Activated T-cell treated with anti-CD3 and anti-CD28 coated beads for 24 hours (primary cell): Measurements from ENCODE around the gene SLC25A47.
A peak's percentile ranks its signal among the peaks of the same experiment; 100 is the strongest.
"Not testable (repeated sequence)": the region's sequence is repeated elsewhere in the genome, so short reads cannot be mapped to it uniquely, and the experiment has no call there.

Experiments
- DNase-seq: peaks from one replicate; pipeline ENCODE4 v3.0.0-alpha.2; 2020; ENCODE audit warnings: low read depth

SLC25A47 gene

DNA sequence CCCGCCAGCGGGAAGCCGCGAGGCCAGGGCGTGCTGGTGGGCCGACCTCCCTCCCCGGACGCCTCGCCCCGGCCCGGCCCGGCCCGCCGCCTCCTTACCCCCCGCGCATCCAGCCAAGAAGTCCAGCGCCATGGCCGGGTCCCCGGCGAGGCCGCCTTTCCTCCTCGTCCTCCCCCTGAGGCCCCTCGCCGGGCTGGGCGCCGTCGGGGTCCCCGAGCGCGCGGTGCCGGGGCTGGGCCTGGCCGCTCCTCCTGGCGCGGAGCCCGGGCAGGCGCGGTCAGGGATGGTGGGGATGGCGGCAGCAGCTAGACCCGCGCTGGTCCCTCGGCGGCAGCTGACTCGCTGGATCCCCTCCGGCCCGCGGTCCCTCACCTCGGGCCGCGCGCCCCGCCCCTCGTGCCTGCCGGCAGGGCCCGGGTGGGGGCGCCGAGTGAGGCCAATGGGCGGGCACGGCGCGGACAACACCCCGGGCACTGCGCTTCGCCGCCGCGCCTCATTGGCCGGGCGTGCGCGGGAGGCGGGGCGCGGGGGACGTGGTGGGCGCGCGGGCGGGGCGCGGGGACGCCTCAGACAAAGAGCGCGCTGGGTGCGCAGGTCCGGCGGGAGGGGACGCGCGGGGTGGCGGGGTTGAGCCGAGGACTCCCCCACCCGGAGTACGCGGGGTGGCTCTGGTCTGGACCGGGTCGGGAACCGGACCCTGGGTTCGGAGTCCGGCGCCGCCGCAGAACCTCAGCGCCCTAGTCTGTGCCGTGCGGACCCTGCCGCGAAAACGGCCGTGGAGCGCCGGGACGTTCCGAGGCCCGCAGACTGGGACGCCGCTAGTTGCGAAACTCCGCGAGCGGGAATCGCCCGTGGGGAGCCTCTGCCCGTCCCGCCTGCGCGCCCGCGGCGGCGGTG, 16.8 kb upstream of the SLC25A47 start, which contains the start of gene SLC25A29:
SLC25A29 (minus strand) TSS at position 344 of the 897 bp plus-strand sequence; CDS start at position 132, 212 bp downstream.
- DNase-seq = peak; percentile 70

DNA sequence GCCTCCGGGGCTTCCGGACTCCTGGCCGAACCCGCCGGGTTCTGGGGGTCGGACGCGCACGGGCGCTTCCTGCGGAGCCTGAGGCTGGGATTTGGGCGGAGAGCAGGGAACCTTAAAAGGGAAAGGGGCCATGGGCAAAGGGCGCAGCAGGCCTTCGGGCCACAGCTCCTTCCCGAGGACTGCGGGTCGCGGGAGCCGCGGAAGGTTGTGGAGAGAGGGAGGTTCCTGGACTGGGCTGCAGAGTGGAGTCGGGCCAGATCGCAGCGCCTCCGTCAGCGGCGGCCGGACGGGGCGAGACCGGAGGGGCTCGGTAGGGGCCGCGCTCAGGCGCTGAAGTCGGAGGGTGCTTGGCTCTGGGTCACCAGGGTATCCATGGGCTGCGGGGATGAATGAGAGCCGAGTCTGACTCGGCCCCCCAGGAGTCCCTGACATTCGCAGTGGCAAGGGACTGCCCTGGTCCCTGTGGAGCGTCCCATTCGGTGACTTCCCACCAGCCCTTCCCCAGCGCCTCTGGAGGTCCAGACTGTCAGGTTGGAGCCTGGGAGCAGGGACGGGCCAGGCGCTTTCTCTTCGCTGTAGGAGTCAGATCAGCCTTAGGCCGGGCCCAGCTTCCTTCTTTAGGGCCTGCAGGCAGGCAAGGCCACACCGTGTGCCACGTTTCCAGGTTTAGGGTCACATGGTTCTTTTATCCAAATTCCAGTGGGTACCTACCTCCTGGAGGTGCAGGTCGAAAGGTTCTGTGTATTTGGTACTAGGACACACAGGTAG, 16.0 kb upstream of the SLC25A47 start:
- DNase-seq = no peak

DNA sequence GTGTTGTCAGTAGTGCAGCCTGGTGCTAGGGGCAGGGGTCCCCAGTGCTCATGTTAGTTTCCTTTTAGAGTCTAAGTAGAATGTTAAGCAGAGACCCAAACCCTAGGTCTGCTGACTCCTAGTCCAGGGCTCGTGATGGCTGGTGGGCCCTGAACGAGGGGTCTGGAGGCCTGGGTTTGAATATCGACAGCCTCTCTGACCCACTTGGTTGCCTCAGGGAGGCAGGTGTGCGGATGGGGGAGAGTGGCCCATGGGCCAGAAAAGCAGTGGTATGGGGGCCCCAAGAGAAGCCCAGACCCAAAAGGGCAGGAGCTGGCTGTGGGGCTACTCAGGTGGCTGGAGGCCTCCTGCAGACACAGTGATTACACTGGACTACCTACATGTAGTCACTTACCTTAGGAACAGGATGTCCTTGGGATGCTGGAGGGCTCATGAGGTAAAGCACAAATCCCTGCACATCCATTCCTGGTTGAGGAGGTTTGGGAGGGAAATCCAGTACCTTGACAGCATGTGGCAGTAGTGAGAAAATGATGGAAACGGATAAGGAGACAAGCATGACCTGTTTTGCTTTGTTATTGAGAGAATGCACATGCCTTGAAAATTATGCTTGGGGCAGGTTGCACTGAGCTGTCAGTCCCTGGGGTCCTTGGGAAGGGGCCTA, 15.2 kb upstream of the SLC25A47 start:
- DNase-seq = no peak

DNA sequence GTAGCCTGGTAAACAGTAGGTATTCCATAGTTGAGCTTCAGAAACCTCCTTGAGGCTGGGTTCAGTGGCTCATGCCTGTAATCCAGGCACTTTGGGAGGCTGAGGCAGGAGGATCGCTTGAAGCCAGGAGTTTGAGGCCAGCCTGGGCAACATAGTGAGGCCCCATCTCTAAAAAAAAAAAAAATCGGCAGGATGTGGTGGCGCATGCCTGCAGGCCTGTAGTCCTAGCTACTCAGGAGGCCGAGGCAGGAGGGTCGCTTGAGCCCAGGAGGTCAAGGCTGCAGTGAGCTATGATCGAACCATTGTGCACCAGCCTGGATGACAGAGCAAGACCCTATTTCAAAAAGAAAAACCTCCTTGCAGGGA, 14.7 kb upstream of the SLC25A47 start:
- DNase-seq = not testable (repeated sequence)

DNA sequence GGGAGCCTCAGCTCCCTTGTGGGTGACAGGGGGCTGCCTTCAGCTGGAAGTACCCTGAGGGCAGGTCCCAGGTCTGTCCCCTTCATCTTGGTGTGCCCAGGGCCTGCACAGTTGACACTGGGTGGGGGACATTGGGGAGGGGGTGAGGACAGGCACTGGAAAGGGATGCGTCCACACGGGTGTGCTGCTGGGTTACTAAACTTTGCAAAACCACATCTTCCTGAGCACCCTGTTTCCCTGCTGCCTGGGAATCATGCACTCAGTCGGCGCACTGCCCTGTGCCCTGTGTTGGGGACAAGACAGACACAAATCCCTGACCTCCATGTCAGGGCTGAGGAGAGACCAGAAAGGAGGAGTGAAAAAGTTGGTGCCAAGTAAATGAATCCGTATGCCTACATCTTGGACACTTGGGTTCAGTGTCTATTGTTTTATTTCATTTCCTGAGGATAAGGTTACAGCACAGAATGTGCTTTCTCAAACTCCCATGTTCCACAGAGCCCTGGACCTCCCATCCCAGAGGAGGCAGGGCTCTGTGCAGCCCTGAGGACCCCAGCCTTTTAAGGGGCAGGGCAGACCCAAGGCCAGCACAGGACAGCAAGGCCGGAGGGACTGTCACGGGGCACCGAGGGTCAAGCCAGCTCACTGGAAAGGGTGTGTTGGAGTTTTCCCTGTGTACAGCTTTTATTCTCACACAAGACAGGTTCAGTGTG, 14.0 kb upstream of the SLC25A47 start:
- DNase-seq = no peak

DNA sequence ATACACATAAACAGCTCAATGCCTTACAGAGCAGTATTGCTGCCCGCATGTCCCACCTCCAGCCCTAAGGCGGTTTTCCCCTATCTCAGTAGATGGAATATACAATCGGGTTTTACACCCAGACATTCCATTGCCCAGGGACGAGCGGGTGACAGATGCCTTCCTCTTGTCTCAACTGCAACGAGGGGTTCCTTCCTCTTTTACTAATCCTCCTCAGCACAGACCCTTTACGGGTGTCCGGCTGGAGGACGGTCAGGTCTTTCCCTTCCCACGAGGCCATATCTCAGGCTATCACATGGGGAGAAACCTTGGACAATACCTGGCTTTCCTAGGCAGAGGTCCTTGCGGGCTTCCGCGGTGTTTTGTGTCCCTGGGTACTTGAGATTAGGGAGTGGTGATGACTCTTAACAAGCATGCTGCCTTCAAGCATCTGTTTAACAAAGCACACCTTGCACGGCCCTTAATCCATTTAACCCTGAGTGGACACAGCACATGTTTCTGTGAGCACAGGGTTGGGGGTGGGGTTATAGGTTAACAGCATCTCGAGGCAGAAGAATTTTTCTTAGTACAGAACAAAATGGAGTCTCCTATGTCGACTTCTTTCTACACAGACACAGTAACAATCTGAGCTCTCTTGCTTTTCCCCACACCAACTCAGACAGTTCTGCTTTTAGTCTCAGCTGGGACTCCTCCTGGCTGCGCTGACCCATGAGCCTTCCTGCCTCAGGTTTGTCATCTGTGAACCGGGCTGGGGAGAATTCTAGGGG, 10.8 kb upstream of the SLC25A47 start:
- DNase-seq = not testable (repeated sequence)

DNA sequence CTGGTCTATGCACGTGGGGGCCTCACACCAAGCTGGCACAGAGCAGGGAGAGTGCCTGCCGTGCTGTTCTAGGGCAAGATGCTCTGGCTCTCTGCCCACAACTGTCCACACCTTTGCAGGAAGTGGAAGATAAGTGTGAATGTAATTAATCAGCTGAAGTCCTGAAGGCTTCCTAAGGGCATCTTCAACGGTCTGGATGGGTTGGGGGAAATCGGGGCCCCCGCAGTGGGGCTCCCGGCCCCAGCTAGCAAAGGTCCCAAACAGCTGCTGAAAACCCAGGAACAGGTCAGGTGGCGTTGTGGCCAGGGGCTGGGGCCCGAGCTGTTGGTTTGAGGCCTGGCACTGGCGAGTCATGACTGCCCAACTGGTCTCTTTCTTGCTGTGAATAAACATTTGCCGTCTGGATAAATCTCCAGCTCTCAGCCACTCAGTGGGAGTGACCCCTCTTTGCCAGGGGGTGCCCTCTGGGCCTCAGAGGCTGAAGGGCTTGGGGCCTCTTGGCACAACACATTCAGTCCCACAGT, 10.2 kb upstream of the SLC25A47 start:
- no peak for DNase-seq

DNA sequence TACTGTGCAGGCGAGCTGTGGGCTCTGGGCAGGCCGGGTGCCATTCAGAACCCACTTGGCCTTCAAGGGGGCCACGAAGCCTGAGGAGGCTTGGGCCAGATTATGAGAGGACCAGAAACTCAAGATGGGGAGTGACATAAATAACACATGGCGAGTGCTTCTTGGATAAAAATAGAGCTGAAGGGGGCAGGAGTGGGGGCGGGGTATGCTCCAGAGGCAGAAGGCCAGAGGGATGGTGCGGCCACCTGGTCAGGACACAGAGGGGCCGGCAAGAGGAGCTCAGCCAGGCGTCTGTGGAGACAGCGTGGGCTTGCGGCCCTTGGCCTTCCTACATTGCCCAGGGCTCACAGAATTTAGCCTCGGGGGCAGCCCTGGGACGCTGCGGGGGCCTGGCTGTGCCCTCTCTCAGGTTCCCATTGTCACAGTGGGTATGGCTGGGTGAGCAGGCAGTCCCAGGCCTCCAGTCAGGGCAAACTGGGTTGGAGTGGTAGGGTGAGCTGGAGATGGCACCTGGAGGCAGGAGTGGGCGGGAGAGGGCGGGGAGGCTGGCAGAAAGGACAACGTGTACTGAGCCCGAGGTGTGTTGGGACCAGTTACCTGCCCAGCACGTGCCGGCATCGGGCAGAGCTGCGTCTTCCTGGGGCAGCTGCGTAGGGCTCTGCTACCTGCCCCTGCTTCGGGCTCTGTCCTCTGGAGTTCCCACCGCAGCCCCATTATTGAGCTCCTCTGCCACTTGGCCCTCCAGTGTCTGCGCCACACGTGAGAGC, 9.5 kb upstream of the SLC25A47 start:
- DNase-seq = no peak

DNA sequence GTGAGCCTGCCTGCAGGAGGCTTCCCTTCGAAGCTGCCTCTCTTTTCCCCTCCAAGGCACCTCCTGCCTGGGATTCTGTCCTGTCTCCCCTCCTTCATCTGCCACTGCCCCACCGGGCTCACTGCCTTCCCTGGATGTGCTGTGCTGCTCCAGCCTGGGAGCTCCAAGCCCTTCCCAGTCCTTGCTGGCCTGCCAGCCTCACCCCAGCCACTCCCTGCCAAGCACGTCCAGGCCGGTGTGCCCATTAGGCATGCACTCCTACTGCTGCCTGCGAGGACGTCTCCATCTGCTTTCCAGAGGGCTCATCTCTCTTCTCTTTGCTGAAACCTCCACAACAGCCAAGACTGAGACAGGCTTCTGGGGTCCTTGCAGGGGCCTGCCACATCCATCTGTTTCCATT, 8.4 kb upstream of the SLC25A47 start:
- DNase-seq = no peak

DNA sequence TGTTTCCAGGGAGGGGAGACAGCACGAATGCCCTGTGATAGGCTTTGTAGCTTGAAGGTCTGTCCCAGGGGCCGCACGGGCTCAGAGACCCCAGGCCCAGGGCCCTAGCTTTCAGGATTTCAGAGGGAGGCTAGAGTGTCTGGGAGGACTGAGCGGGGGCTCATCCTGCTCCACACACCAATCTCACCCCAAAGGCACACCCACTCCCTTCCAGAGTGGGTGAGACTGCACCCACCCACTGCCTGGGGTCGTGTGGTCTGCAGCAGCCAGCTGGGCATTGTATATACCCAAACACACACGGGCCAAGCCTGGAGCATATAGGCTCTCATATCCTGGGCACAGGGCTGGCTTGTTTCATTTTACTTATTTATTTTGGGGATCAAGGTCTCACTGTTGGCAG, 5.8 kb upstream of the SLC25A47 start:
- no peak for DNase-seq

DNA sequence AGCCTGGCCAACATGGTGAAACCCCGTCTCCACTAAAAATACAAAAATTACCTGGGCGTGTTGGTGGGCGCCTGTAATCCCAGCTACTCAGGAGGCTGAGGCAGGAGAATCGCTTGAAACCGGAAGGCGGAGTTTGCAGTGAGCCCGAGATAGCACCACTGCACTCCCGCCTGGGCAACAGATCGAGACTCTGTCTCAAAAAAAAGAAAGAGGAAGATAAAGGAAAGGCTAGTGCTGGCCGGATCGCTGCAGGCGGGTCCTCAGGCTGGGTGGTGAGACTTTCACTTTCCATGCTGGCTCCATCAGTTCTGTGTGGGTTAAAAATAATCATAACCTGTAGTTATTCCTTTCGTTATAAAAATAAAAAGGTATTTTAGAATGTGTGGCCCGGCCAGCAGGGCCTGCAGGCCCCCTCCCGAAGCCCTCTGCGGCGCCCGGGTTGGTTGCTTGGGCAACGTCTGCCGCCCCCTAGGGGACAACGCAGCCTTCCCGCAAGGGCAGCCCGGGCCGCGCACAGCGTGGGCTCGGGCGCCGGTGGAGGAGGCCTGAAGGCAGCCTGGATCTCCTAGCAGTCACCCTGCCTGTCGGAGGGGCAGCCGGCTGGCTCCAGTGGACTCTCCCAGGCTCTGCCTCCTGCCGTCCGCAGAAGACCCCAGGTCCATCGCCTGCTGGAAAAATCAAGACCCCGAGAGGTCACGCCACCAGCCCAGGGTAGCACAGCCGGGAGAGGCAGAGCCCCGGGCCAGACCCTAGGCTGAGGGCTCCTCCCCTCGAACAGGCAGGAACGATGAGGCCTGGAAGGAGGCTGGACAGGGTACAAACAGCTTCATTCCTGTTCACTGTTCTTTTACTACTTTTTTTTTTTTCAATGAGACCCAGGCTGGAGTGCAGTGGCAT, 5.0 kb upstream of the SLC25A47 start:
- peak; percentile 52 for DNase-seq

DNA sequence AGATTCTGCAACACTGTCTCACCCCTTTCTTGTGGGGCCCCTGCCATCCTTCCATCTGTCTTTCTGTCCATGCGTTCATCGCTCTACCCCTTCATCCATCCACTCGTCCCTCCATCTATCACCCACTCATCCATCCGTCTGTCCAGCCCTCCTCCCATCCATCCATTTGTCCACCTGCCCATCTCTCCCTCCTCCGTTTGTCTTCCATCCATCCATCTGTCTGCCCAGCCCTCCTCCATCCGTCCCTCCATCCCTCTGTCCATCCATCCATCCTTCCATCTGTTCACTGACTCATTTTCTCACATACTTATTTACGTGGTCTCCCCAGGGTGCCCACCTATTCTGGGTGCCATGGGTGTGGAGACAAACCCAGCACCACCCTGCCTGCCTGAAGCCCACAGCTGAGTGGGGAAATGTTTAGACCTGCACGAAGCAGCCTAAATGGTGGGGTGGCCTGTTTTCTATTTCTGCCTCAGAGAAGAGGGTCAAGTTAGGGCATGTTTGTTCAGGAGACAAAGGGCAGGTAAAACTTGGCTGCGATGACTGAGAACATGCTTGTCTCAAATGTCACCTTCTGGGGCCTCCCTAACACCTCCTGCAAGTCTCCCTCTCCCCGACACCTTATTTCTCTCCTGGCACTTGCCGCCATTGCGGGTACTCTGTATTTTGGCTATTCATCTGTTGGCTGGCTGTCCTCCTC, 2.8 kb upstream of the SLC25A47 start:
- no peak for DNase-seq

DNA sequence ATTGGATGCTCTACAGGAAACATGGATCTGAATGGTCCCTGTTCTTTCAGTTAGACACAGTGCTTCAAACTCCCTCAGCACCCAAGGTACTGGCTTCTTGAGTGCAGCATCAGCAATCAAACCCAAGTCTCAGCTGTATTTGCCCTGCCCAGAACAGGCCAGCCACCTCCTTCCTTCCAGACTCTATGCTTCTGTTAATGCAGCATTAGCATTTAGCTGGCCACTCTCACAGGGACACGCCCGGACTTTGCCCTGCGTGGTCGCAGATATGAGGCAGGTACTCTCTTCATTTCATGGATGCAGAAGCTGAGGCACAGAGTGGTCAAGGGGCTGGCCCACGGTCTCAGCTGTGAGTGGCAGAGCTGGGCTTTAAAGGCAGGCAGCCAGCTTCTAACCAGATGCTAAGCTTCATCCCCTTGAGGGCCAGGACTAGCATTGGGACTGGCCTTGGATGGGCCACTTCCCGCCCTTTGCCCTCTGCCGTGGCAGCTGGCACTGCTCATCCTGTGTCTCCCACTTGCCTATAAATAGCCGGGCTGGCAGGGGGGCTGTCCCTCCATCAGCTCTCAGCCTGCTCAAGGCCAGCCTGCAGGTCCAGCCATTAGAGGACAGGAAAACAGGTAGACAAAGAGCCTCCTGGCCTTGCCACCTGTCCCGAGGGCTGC, 1.5 kb upstream of the SLC25A47 start:
- no peak for DNase-seq

DNA sequence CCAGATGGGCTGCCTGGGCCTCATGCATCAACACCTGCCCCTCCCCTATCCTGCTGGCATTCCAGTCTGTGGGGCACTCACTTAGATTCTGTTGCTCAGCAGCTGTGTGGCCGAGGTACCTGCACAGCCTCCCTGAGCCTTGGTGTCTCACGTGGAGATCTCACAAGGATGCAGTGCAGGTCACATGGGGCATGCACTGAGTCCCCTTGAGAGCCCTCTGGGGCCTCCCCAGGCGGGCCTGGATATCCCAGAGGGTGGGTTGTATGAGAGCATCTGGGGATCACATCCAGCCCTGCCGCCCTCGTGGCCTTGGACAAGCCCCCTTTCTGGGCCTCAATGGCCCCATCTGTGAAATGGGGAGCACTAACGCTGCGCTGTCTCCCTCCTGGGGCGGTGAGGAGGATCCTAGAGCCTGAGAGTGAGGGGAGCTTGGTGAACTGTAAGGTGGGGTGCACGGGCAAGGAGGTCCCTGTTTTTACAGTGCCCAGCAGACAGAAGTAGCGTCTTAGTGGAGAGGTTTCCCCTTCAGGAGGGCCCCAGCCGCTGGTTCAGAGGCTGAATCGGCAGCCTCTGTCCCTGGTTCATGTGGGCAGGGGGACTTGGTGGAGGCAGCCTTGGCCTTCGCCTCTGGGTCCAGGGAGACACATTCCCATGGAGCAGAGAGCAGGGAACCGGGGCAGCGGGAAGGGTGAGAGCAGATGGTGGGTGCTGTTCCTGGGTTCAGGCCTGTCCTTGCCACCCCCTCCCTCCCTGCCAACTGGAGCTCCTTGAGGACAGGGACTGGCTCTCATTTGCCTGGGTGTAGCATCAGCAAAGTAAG, 791 bp upstream of the SLC25A47 start:
- DNase-seq = no peak

DNA sequence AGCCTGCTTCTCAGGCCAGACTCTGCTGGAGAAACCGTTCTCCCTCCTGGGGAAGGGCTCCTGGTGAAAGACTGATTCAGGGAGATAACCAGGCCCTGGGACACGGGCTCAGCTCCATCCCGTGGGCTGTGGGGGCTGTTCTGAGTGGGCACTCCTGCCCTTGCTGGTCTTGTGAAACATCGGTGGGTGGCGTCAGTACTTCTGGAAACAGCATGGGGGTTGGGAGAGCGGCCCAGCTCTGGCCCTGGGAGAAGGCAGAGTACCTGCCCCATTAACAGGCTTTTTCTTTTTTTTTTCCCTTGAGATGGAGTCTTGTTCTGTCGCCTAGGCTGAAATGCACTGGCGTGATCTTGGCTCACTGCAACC, 786 bp downstream of the SLC25A47 start:
- DNase-seq = no peak

DNA sequence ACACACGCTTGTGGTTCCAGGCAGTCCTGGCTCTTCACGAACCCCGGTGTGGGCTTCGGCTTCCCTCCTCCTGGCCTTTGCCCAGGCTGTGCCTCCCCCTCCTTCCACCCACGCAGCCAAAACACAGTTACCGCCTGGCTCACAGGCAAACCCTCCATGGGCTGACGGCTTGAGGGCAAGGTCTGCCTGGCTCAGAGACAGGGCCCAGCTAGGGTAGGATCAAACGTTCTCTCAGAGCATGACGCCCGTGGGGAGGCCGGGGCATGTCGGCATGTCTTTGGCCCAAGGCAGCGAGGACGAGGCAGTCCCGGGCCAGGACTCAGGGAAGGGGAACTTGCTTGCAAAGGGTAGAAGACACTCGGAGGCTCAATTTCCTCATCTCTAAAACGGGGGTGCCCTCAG, 2.1 kb downstream of the SLC25A47 start:
- no peak for DNase-seq

DNA sequence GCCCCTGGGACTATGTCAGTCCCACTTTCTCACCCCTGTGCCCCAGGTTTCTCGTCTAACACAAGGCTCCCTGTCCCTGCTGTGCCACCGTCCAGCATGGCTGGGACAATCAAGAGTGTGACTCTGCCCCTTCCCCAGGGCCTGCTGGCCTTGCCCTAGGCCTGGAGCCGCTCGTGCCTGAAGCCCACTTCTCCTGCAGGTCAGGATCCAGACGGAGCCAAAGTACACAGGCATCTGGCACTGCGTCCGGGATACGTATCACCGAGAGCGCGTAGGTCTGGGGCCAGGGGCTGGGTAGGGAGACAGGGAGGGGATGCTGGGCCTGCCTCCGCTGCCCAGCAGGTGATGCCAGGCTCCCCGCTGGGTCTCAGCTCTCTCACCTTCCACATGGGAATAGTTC, 2.8 kb downstream of the SLC25A47 start:
- no peak for DNase-seq
